C4-2B (cell line): ENCODE measurements around the gene SERPINA7.

Source experiments
- CTCF ChIP-seq: fragments of 450-650 bp; conservative IDR thresholded peaks from 2 replicates; pipeline ENCODE4 v1.5.1; 2017; ENCODE audit warnings: mild to moderate bottlenecking
- ZFX ChIP-seq: fragments of 450-650 bp; IDR thresholded peaks from 2 replicates; pipeline ENCODE4 v1.6.1; 2017

DNA sequence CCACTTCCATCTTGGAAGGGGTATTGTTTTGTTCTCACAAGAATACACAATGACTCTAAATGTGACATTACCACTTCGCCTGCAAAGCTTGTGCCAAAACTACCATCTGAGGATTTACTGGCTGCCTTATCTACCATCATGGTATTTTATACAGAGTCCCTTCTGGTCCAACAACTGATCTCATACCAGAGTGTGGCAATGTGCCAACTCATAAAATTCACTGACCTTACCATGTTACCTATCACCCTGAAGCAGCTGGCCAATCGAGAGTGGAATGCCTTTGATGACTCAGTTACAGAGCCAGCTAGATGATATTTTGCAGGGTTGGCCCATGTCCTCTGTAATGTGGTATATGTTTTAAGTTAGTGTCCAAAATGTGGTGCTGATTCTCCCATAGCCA lies 3.8 kb upstream of the SERPINA7 start:
- TF ChIP-seq CTCF (no peak), ZFX (no peak)
